SK-N-SH treated with all-trans-retinoic acid at 6 μM for 48 hours (cell line): ENCODE results near the gene PLA2G6.

Experiments
- ATAC-seq: fragments of 200-7000 bp; cut with Tn5 transposase; 3 replicates; pipeline ENCODE4 v1.9.1; 2020; ENCODE audit warnings: mild to moderate bottlenecking, moderate library complexity
- ARNTL ChIP-seq: fragments of 450-650 bp; formaldehyde crosslinking; IDR thresholded peaks from 2 replicates; pipeline ENCODE4 v1.5.0; 2020; ENCODE audit warnings: low read depth, mild to moderate bottlenecking, moderate library complexity, borderline replicate concordance
- BACH2 ChIP-seq: fragments of 250-450 bp; sonication (Bioruptor Pico); IDR thresholded peaks from 2 replicates; pipeline ENCODE4 v1.9.0; 2021; ENCODE audit warnings: mild to moderate bottlenecking, borderline replicate concordance
- CREB5 ChIP-seq: fragments of 250-450 bp; sonication (Bioruptor Pico); IDR thresholded peaks from 2 replicates; pipeline ENCODE4 v1.5.1; 2020; ENCODE audit warnings: low read depth, mild to moderate bottlenecking, moderate library complexity
- CSDC2 ChIP-seq: fragments of 250-450 bp; sonication (Bioruptor Pico); IDR thresholded peaks from 2 replicates; pipeline ENCODE4 v1.5.0; 2020; ENCODE audit warnings: mild to moderate bottlenecking, moderate library complexity
- ESRRG ChIP-seq: fragments of 250-450 bp; sonication (Bioruptor Pico); IDR thresholded peaks from 2 replicates; pipeline ENCODE4 v1.6.1; 2021; ENCODE audit warnings: mild to moderate bottlenecking
- GLIS3 ChIP-seq: fragments of 250-450 bp; sonication (Bioruptor Pico); IDR thresholded peaks from 2 replicates; pipeline ENCODE4 v1.5.0; 2020; ENCODE audit warnings: mild to moderate bottlenecking, moderate library complexity
- ISL1 ChIP-seq: fragments of 250-450 bp; sonication (Bioruptor Pico); IDR thresholded peaks from 2 replicates; pipeline ENCODE4 v2.1.2; 2022; ENCODE audit warnings: mild to moderate bottlenecking, moderate library complexity
- OSR1 ChIP-seq: fragments of 250-450 bp; sonication (Bioruptor Pico); IDR thresholded peaks from 2 replicates; pipeline ENCODE4 v1.8.0; 2022; ENCODE audit warnings: moderate library complexity, mild to moderate bottlenecking, inconsistent platforms
- PATZ1 ChIP-seq: fragments of 250-450 bp; sonication (Bioruptor Pico); IDR thresholded peaks from 2 replicates; pipeline ENCODE4 v1.8.0; 2020; ENCODE audit warnings: mild to moderate bottlenecking, moderate library complexity, borderline replicate concordance
- POU6F1 ChIP-seq: fragments of 250-450 bp; sonication (Bioruptor Pico); IDR thresholded peaks from 2 replicates; pipeline ENCODE4 v1.8.0; 2021; ENCODE audit warnings: low read depth, mild to moderate bottlenecking, moderate library complexity, borderline replicate concordance
- PPARA ChIP-seq: fragments of 250-450 bp; sonication (Bioruptor Pico); IDR thresholded peaks from 2 replicates; pipeline ENCODE4 v1.5.0; 2020; ENCODE audit warnings: mild to moderate bottlenecking, borderline replicate concordance
- RARB ChIP-seq: fragments of 250-450 bp; sonication (Bioruptor Pico); IDR thresholded peaks from 2 replicates; pipeline ENCODE4 v1.8.0; 2021; ENCODE audit warnings: mild to moderate bottlenecking, moderate library complexity
- SNAI2 ChIP-seq: fragments of 250-450 bp; sonication (Bioruptor Pico); IDR thresholded peaks from 2 replicates; pipeline ENCODE4 v1.5.0; 2020; ENCODE audit warnings: mild to moderate bottlenecking, moderate library complexity
- TOX ChIP-seq: fragments of 250-450 bp; sonication (Bioruptor Pico); IDR thresholded peaks from 2 replicates; pipeline ENCODE4 v1.8.0; 2021; ENCODE audit warnings: mild to moderate bottlenecking, moderate library complexity, borderline replicate concordance
- TSHZ2 ChIP-seq: fragments of 250-450 bp; sonication (Bioruptor Pico); IDR thresholded peaks from 2 replicates; pipeline ENCODE4 v1.5.0; 2020; ENCODE audit warnings: mild to moderate bottlenecking, moderate library complexity
- ZC3H10 ChIP-seq: fragments of 250-450 bp; sonication (Bioruptor Pico); IDR thresholded peaks from 2 replicates; pipeline ENCODE4 v1.5.1; 2021; ENCODE audit warnings: mild to moderate bottlenecking, moderate library complexity
- ZFP3 ChIP-seq: fragments of 250-450 bp; sonication (Bioruptor Pico); IDR thresholded peaks from 2 replicates; pipeline ENCODE4 v1.5.0; 2020; ENCODE audit warnings: mild to moderate bottlenecking, moderate library complexity
- ZFP30 ChIP-seq: fragments of 450-650 bp; formaldehyde crosslinking; IDR thresholded peaks from 2 replicates; pipeline ENCODE4 v1.5.0; 2022; ENCODE audit warnings: mild to moderate bottlenecking, moderate library complexity
- ZNF565 ChIP-seq: fragments of 450-650 bp; formaldehyde crosslinking; conservative IDR thresholded peaks from 2 replicates; pipeline ENCODE4 v1.5.0; 2020; ENCODE audit warnings: low read depth, mild to moderate bottlenecking, moderate library complexity
- ZNF70 ChIP-seq: fragments of 450-650 bp; formaldehyde crosslinking; IDR thresholded peaks from 2 replicates; pipeline ENCODE4 v1.5.0; 2020; ENCODE audit warnings: mild to moderate bottlenecking, moderate library complexity
- ZNF8 ChIP-seq: fragments of 450-650 bp; formaldehyde crosslinking; IDR thresholded peaks from 2 replicates; pipeline ENCODE4 v1.5.0; 2020; ENCODE audit warnings: mild to moderate bottlenecking, moderate library complexity

Gene PLA2G6

GRCh38 chr22:38077595-38077994 lies 104.0 kb downstream of the PLA2G6 start:
- no peak for TF ChIP-seq ZFP3
- TF ChIP-seq RARB (CRISPR knock-in tag): no peak
- TF ChIP-seq POU6F1: no peak
- no peak for TF ChIP-seq ARNTL (CRISPR knock-in tag)
- no peak for ATAC-seq

GRCh38 chr22:38077096-38077495 lies 104.5 kb downstream of the PLA2G6 start:
- no peak for TF ChIP-seq PATZ1
- no peak for TF ChIP-seq ISL1 (CRISPR knock-in tag)
- TF ChIP-seq ZNF565 (CRISPR knock-in tag): no peak
- TF ChIP-seq SNAI2 (CRISPR knock-in tag): no peak
- no peak for TF ChIP-seq OSR1 (CRISPR knock-in tag)
- TF ChIP-seq ZC3H10: no peak
- no peak for TF ChIP-seq ZFP3
- TF ChIP-seq BACH2 (CRISPR knock-in tag): no peak
- TF ChIP-seq ESRRG: no peak
- no peak for TF ChIP-seq ZFP30 (CRISPR knock-in tag)
- TF ChIP-seq CREB5: no peak
- no peak for TF ChIP-seq PPARA (CRISPR knock-in tag)
- TF ChIP-seq TOX (CRISPR knock-in tag): no peak
- no peak for TF ChIP-seq GLIS3
- no peak for TF ChIP-seq ZNF8
- no peak for TF ChIP-seq TSHZ2 (CRISPR knock-in tag)
- no peak for TF ChIP-seq RARB (CRISPR knock-in tag)
- no peak for TF ChIP-seq ZNF70 (CRISPR knock-in tag)
- TF ChIP-seq POU6F1: no peak
- TF ChIP-seq, all 23 proteins: peak for 0
- ATAC-seq: no peak

- no peak for ATAC-seq
- no peak for TF ChIP-seq ARNTL (CRISPR knock-in tag)
- TF ChIP-seq ISL1 (CRISPR knock-in tag): no peak
- no peak for TF ChIP-seq ZNF70 (CRISPR knock-in tag)
- TF ChIP-seq POU6F1: no peak
- TF ChIP-seq CSDC2 (CRISPR knock-in tag): no peak
- no peak for TF ChIP-seq ZNF8
- TF ChIP-seq RARB (CRISPR knock-in tag): no peak
- no peak for TF ChIP-seq ZFP30 (CRISPR knock-in tag)
Measured at GRCh38 chr22:38075961-38076360, 105.7 kb downstream of the PLA2G6 start.
